Measurements from ENCODE around the gene PLIN5. TPM values are rescaled to one million over a fixed set of nuclear protein-coding genes. Genes with fewer than 3 reads are reported as not detected.

The PLIN5 gene
- total and polyA plus RNA-seq, 2 of the 8 experiments (the other 6 are each of a cell fraction or from before 2014, with no cell fraction given), result 2.0 to 2.5 TPM

GRCh38 chr19:4503132-4503824 lies 31.7 kb downstream of the PLIN5 start:
- DNase-seq (ENCODE audit: low read depth in 1 of 2, low spot score in 2 of 2) (no peak), FAIRE-seq (no peak)
- H2AK5ac ChIP-seq (ENCODE audit: low read depth, low read length), result no peak overlapping the region
- ChIA-PET CTCF (ENCODE audit: partially characterized antibody) (interaction anchor here (0.8 to 1.6 kb wide), 2 partner anchors 22 to 25 kb away, joined by 3 to 5 read pairs; no protein-coding TSS in a partner anchor), POLR2A (ENCODE audit: partially characterized antibody) (interaction anchor here (1.2 to 3.5 kb wide), 5 partner anchors 9 to 31 kb away, joined by 4 to 19 read pairs (median 10); partner anchors contain the start of genes HDGFL2 and PLIN4)
- no peak overlapping the region for H3K4ac ChIP-seq (replicated peaks; ENCODE audit: insufficient read length, low read depth, low read length)
- no peak overlapping the region for H4K91ac ChIP-seq (replicated peaks; ENCODE audit: insufficient read length, low read length)
- no peak overlapping the region for H4K5ac ChIP-seq (ENCODE audit: insufficient read length, low read depth, low read length)
- H2BK15ac ChIP-seq (ENCODE audit: low read length), result no peak overlapping the region
- H3K79me2 ChIP-seq (ENCODE audit: control insufficient read depth in 1 of 2, insufficient read depth in 2 of 2, low read length in 2 of 2), result no peaks in the 10 kb centered on the region
- peaks cover 2% of the 10 kb centered on the region; the same call in 1 of the 2 replicates for H3K79me1 ChIP-seq (ENCODE audit: low read depth, low read length)
- H4K8ac ChIP-seq (ENCODE audit: extremely low read depth, insufficient read depth, low read length), result no peak overlapping the region
- no peak overlapping the region for H2BK5ac ChIP-seq (ENCODE audit: low read depth, low read length)
- no peaks in the 10 kb centered on the region for H3K4me1 ChIP-seq (replicated peaks in 1 of 4; ENCODE audit: control insufficient read depth in 3 of 4, insufficient read depth in 4 of 4, low read length in 3 of 4)
- no peak overlapping the region for H3K23ac ChIP-seq (ENCODE audit: insufficient read length)
- no peak overlapping the region for H3K27ac ChIP-seq (ENCODE audit: low read depth, low read length)
- H3K18ac ChIP-seq (ENCODE audit: extremely low read depth, low read length), result no peak overlapping the region
- TF ChIP-seq KDM4A (IDR thresholded peaks at IDR 0.05; ENCODE audit: low read depth, low read length, severe bottlenecking) (no peak), BRCA1 (IDR thresholded peaks at IDR 0.05; ENCODE audit: low read depth, low read length) (no peak), SIN3A (conservative IDR thresholded peaks at IDR 0.05 in 1 of 2, IDR thresholded peaks at IDR 0.05 in 1 of 2; ENCODE audit: low read depth in 1 of 2, low read length in 2 of 2) (no peak), CREB1 (IDR thresholded peaks at IDR 0.05) (no peak), RBBP5 (IDR thresholded peaks at IDR 0.05; ENCODE audit: borderline replicate concordance, low read depth, low read length) (no peak), SP1 (IDR thresholded peaks at IDR 0.05; ENCODE audit: low read depth, low read length) (no peak), ATF3 (IDR thresholded peaks at IDR 0.05; ENCODE audit: insufficient read depth, low read depth, low read length) (no peak)
- TF ChIP-seq, protein P1, sequence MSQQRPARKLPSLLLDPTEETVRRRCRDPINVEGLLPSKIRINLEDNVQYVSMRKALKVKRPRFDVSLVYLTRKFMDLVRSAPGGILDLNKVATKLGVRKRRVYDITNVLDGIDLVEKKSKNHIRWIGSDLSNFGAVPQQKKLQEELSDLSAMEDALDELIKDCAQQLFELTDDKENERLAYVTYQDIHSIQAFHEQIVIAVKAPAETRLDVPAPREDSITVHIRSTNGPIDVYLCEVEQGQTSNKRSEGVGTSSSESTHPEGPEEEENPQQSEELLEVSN (IDR thresholded peaks at IDR 0.05), result no peak
- H3K9me3 ChIP-seq (ENCODE audit: insufficient read depth in 2 of 2, low read depth in 1 of 2, low read length in 1 of 2), result no peaks in the 10 kb centered on the region
- WGBS, 2 experiments (ENCODE audit: extremely low coverage in 1 of 2, insufficient coverage in 1 of 2, insufficient read length in 1 of 2, insufficient replicate concordance in 2 of 2, low coverage in 1 of 2, low lambda C conversion rate in 2 of 2, missing lambda C conversion rate in 1 of 2), result 94% methylated on average over 15 of the region's 25 CpGs; no CpG with 5 or more reads in 1 of the 2 experiments
- H2BK12ac ChIP-seq (ENCODE audit: low read depth, low read length), result no peak overlapping the region
- no peak overlapping the region for H3K9ac ChIP-seq (replicated peaks in 1 of 4; ENCODE audit: extremely low read depth in 1 of 4, low read depth in 3 of 4, low read length in 3 of 4)
- no peak overlapping the region for H3K4me2 ChIP-seq (ENCODE audit: insufficient read depth in 1 of 2, low read depth in 2 of 2, low read length in 2 of 2)
- peaks cover 7 to 50% (median 17%) of the 10 kb centered on the region in 4 experiments for H3K36me3 ChIP-seq (ENCODE audit: control insufficient read depth in 2 of 4, insufficient read depth in 4 of 4, low read length in 3 of 4)
- H2AFZ ChIP-seq (ENCODE audit: low read length), result no peak overlapping the region
- H2BK20ac ChIP-seq (ENCODE audit: low read length), result no peak overlapping the region
- H3K56ac ChIP-seq (replicated peaks; ENCODE audit: insufficient read length, low read depth, low read length), result no peak overlapping the region
- no peaks in the 10 kb centered on the region for H3K23me2 ChIP-seq (ENCODE audit: low read depth, low read length)
- peaks cover 14 to 30% of the 10 kb centered on the region in 2 experiments for H4K20me1 ChIP-seq (replicated peaks in 1 of 2; ENCODE audit: control insufficient read depth in 1 of 2, insufficient read depth in 2 of 2, low read length in 2 of 2)
- H3K14ac ChIP-seq (ENCODE audit: insufficient read length), result no peak overlapping the region
- peaks cover 0 to 7% (median 7%) of the 10 kb centered on the region in 4 experiments; a peak in 3 of 7 replicates for H3K27me3 ChIP-seq (replicated peaks in 1 of 4; ENCODE audit: control insufficient read depth in 3 of 4, extremely low read depth in 1 of 4, insufficient read depth in 3 of 4, low read length in 3 of 4)
- no peak overlapping the region for H2BK120ac ChIP-seq (replicated peaks; ENCODE audit: low read depth, low read length)
- H3K4me3 ChIP-seq (ENCODE audit: extremely low read depth in 1 of 4, insufficient read depth in 2 of 4, low read depth in 3 of 4, low read length in 4 of 4), result no peak overlapping the region
